Upper lobe of left lung (tissue), 6 donors: ENCODE results near the gene CPNE5. TPM values are rescaled to one million over a fixed set of nuclear protein-coding genes. Genes with fewer than 3 reads are reported as not detected.

ENCODE experiments used
- ATAC-seq, 2 donors: fragments of 200-7000 bp; cut with Tn5 transposase; one replicate each; pipeline ENCODE4 v1.9.1; 2022; ENCODE audit warnings: mild to moderate bottlenecking in 2 of 2, moderate library complexity in 2 of 2; ENCODE audit not compliant: low FRiP score in 2 of 2
- DNase-seq, 2 donors: peaks; one replicate each; pipeline ENCODE4 v3.0.0-alpha.2; 2019 to 2020
- H3K27ac ChIP-seq, 4 donors: fragments of 200-600 bp; sonication (generic); one replicate each; pipeline ENCODE4 v1.5.1; 2016 to 2019
- H3K27me3 ChIP-seq, 4 donors: fragments of 200-600 bp; sonication (generic); one replicate each; pipeline ENCODE4 v1.5.1; 2017 to 2019
- H3K36me3 ChIP-seq, 4 donors: fragments of 200-600 bp; sonication (generic); one replicate each; pipeline ENCODE4 v1.5.1; 2016 to 2019
- H3K4me1 ChIP-seq, 4 donors: fragments of 200-600 bp; sonication (generic); one replicate each; pipeline ENCODE4 v1.5.1; 2018 to 2019
- H3K4me3 ChIP-seq, 4 donors: fragments of 200-600 bp; sonication (generic); one replicate each; pipeline ENCODE4 v1.5.1; 2017 to 2019; ENCODE audit warnings: mild to moderate bottlenecking in 2 of 4, moderate library complexity in 1 of 4
- H3K9me3 ChIP-seq, 4 donors: fragments of 200-600 bp; sonication (generic); one replicate each; pipeline ENCODE4 v1.5.1; 2018 to 2019
- CTCF ChIP-seq, 6 experiments: fragments of 450-650 bp in 4 of 6; fragments of 200-600 bp in 2 of 6; sonication (generic) in 2 of 6; IDR thresholded peaks; one replicate each; pipeline ENCODE4 v1.5.1; 2016 to 2019; ENCODE audit warnings: antibody characterized with exemption in 6 of 6
- EP300 ChIP-seq, 4 donors: sonication (generic); formaldehyde crosslinking; IDR thresholded peaks; one replicate each; pipeline ENCODE4 v1.5.1; 2017; ENCODE audit warnings: antibody characterized with exemption in 4 of 4, control low read depth in 2 of 4
- POLR2A ChIP-seq, 4 donors: fragments of 450-650 bp; IDR thresholded peaks; one replicate each; pipeline ENCODE4 v1.5.1; 2016 to 2017; ENCODE audit warnings: antibody characterized with exemption in 4 of 4, mild to moderate bottlenecking in 2 of 4
- POLR2AphosphoS5 ChIP-seq, 2 donors: sonication (generic); formaldehyde crosslinking; IDR thresholded peaks; one replicate each; pipeline ENCODE4 v1.5.1; 2017; ENCODE audit warnings: antibody characterized with exemption in 2 of 2
- WGBS, 2 donors: methylation state at CpG; one replicate each; pipeline ENCODE4 v1.1.5; 2017 to 2018; 5-methylcytosine and 5-hydroxymethylcytosine counted together
- total RNA-seq, 6 donors: library from RNA; depleted of rRNA in 4 of 6; stranded (reverse); fragments of >200 nt in 4 of 6; gene quantifications; one replicate each; pipeline versions ENCODE4 v1.1.0 to v1.2.1, GENCODE V29; 2016 to 2021
- donor health status: DM: no; HTN: no; CAD: no; lungs with moderate emphysema.
- donor health status: DM: no; HTN: yes; CAD: no; lungs with severe emphysema.

The CPNE5 gene
- total RNA-seq, 6 donors from 2014 or later: 0.89 to 5.4 (median 2.5) TPM

GRCh38 chr6:36848658-36849441 is 9.6 kb upstream of the CPNE5 start:
- H3K27me3 ChIP-seq: no peaks in the 10 kb centered on the region
- ATAC-seq (peak; percentile 57 to 72), DNase-seq (peak; percentile 77 to 81)
- H3K9me3 ChIP-seq: no peaks in the 10 kb centered on the region
- no peaks in the 10 kb centered on the region for H3K36me3 ChIP-seq
- peaks cover 10 to 14% (median 11%) of the 10 kb centered on the region in 4 donors for H3K4me1 ChIP-seq
- H3K4me3 ChIP-seq: peak overlapping the region in 3 of 4 donors; percentile 13 to 40 (median 17)
- no peak for TF ChIP-seq POLR2A (IDR thresholded peaks at IDR 0.05)
- no peak for TF ChIP-seq EP300 (IDR thresholded peaks at IDR 0.05)
- TF ChIP-seq CTCF (IDR thresholded peaks at IDR 0.05): no peak
- no peak for TF ChIP-seq POLR2AphosphoS5 (IDR thresholded peaks at IDR 0.05)
- WGBS, 2 donors: 41 to 48% methylated on average over 25 to 26 of the region's 26 CpGs
- no peak overlapping the region for H3K27ac ChIP-seq

- H3K27ac ChIP-seq: no peak overlapping the region
- H3K36me3 ChIP-seq: no peaks in the 10 kb centered on the region
- H3K4me3 ChIP-seq: no peak overlapping the region
- peaks cover 6 to 14% (median 10%) of the 10 kb centered on the region in 4 donors for H3K4me1 ChIP-seq
- ATAC-seq: no peak
- no peaks in the 10 kb centered on the region for H3K9me3 ChIP-seq
- no peak for DNase-seq
- no peaks in the 10 kb centered on the region for H3K27me3 ChIP-seq
- WGBS, 2 donors: 89 to 95% methylated on average over 6 of the region's 6 CpGs
- TF ChIP-seq CTCF (IDR thresholded peaks at IDR 0.05) (no peak), POLR2AphosphoS5 (IDR thresholded peaks at IDR 0.05) (no peak), POLR2A (IDR thresholded peaks at IDR 0.05) (no peak), EP300 (IDR thresholded peaks at IDR 0.05) (no peak)
These were observed 8.7 kb upstream of the CPNE5 start for GRCh38 chr6:36847991-36848390.

GRCh38 chr6:36847152-36847551 is 7.9 kb upstream of the CPNE5 start:
- no peak overlapping the region for H3K27ac ChIP-seq
- no peaks in the 10 kb centered on the region for H3K36me3 ChIP-seq
- no peak for ATAC-seq
- H3K4me3 ChIP-seq: no peak overlapping the region
- H3K27me3 ChIP-seq: no peaks in the 10 kb centered on the region
- H3K9me3 ChIP-seq: no peaks in the 10 kb centered on the region
- 93 to 95% methylated on average over 4 of the region's 4 CpGs for WGBS, 2 donors
- DNase-seq: no peak
- H3K4me1 ChIP-seq: peaks cover 6 to 14% (median 10%) of the 10 kb centered on the region in 4 donors
- TF ChIP-seq CTCF (IDR thresholded peaks at IDR 0.05) (no peak), POLR2A (IDR thresholded peaks at IDR 0.05) (no peak), POLR2AphosphoS5 (IDR thresholded peaks at IDR 0.05) (no peak), EP300 (IDR thresholded peaks at IDR 0.05) (no peak)

- H3K27ac ChIP-seq: no peak overlapping the region
- DNase-seq (no peak), ATAC-seq (no peak)
- no peak overlapping the region for H3K4me3 ChIP-seq
- peaks cover 0 to 5% (median 1%) of the 10 kb centered on the region in 4 donors for H3K27me3 ChIP-seq
- H3K9me3 ChIP-seq: no peaks in the 10 kb centered on the region
- WGBS, 2 donors: 81 to 98% methylated on average over 4 of the region's 4 CpGs
- H3K36me3 ChIP-seq: no peaks in the 10 kb centered on the region
- peaks cover 18 to 23% (median 22%) of the 10 kb centered on the region in 4 donors for H3K4me1 ChIP-seq
- TF ChIP-seq POLR2A (IDR thresholded peaks at IDR 0.05) (no peak), CTCF (IDR thresholded peaks at IDR 0.05) (no peak), EP300 (IDR thresholded peaks at IDR 0.05) (no peak), POLR2AphosphoS5 (IDR thresholded peaks at IDR 0.05) (no peak)
These were observed 6.0 kb upstream of the CPNE5 start for GRCh38 chr6:36845233-36845632.
